HEK293T (cell line): ENCODE results near the gene ZNF329.

Experiments used
- BHLHE40 ChIP-seq: fragments of 450-650 bp; IDR thresholded peaks from 2 replicates; pipeline ENCODE4 v1.6.1; 2016; ENCODE audit warnings: mild to moderate bottlenecking, moderate library complexity, borderline replicate concordance
- FOXM1 ChIP-seq: fragments of 450-650 bp; IDR thresholded peaks from 2 replicates; pipeline ENCODE4 v1.6.1; 2017; ENCODE audit warnings: mild to moderate bottlenecking, borderline replicate concordance
- SP1 ChIP-seq: fragments of 450-650 bp; IDR thresholded peaks from 2 replicates; pipeline ENCODE4 v1.6.1; 2017
- SUZ12 ChIP-seq: fragments of 450-650 bp; IDR thresholded peaks from 2 replicates; pipeline ENCODE4 v1.6.1; 2016; ENCODE audit warnings: mild to moderate bottlenecking
- TF ChIP-seq, protein P1 (sequence below): fragments of 450-650 bp; IDR thresholded peaks from 2 replicates; pipeline ENCODE4 v1.6.1; 2016

DNA sequence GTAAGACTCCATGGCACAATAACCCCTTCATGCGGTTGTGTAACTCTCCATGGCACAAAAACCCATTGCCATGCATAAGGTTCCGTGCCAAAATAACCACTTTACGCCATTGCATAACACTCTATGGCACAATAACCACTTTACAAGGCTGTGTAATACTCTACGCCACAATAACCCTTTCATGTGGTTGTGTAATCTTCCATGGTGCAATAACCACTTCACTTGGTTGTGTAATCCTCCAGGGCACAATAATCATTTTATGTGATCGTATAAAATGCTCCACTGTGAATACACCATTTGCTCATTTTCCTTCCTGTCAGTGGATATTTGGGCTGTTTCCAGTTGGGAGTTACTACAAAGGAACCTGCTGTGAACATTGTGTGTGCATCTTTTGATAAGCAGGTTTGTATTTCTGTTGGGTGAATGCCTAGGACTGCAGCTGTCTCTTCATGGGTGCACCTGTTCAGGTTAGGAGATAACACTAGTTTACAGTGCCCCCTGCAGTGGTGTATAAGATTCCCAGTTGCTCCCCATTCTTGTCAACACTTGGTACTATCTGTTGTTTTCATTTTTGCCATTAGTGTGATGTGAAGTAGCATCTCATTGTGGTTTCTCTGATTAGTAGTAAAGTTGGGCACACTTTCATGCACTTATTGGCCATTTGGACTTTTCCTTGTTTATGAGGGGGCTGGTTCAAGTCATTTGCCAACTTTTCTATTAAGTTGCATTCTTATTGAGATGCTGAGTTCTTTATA, 31.4 kb downstream of the ZNF329 start:
- no peak for TF ChIP-seq FOXM1
- no peak for TF ChIP-seq SP1
- TF ChIP-seq, protein P1, sequence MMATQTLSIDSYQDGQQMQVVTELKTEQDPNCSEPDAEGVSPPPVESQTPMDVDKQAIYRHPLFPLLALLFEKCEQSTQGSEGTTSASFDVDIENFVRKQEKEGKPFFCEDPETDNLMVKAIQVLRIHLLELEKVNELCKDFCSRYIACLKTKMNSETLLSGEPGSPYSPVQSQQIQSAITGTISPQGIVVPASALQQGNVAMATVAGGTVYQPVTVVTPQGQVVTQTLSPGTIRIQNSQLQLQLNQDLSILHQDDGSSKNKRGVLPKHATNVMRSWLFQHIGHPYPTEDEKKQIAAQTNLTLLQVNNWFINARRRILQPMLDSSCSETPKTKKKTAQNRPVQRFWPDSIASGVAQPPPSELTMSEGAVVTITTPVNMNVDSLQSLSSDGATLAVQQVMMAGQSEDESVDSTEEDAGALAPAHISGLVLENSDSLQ: no peak
- TF ChIP-seq BHLHE40: no peak
- no peak for TF ChIP-seq SUZ12
